ENCODE data around the gene LARGE1. TPM values are rescaled to one million over a fixed set of nuclear protein-coding genes. Genes with fewer than 3 reads are reported as not detected.

LARGE1 gene
- total and polyA plus RNA-seq, 2 of the 8 experiments (the other 6 are each of a cell fraction or from before 2014, with no cell fraction given), result 43.7 to 83.0 TPM

- no peak for DNase-seq (ENCODE audit: low read depth in 1 of 2, low spot score in 2 of 2)
- H3K4me1 ChIP-seq (replicated peaks in 1 of 4; ENCODE audit: control insufficient read depth in 3 of 4, insufficient read depth in 4 of 4, low read length in 3 of 4), result peaks cover 0 to 14% (median 9%) of the 10 kb centered on the region in 4 experiments; a peak in 5 of 7 replicates
- no peak overlapping the region for H3K4me3 ChIP-seq (ENCODE audit: extremely low read depth in 1 of 4, insufficient read depth in 2 of 4, low read depth in 3 of 4, low read length in 4 of 4)
- H3K4ac ChIP-seq (replicated peaks; ENCODE audit: insufficient read length, low read depth, low read length), result no peak overlapping the region
- H3K27me3 ChIP-seq (replicated peaks in 1 of 4; ENCODE audit: control insufficient read depth in 3 of 4, extremely low read depth in 1 of 4, insufficient read depth in 3 of 4, low read length in 3 of 4), result no peaks in the 10 kb centered on the region
- H3K56ac ChIP-seq (replicated peaks; ENCODE audit: insufficient read length, low read depth, low read length), result no peak overlapping the region
- H2BK5ac ChIP-seq (ENCODE audit: low read depth, low read length), result peak overlapping the region; percentile 38; the same call in 1 of the 2 replicates
- TF ChIP-seq E2F6 (IDR thresholded peaks at IDR 0.05), result no peak
- no peak for TF ChIP-seq ATF2 (IDR thresholded peaks at IDR 0.05; ENCODE audit: low read length)
- no peak for TF ChIP-seq ASH2L (IDR thresholded peaks at IDR 0.05; ENCODE audit: low read length)
- no peak for TF ChIP-seq GABPA (IDR thresholded peaks at IDR 0.05; ENCODE audit: borderline replicate concordance, insufficient read depth, low read length)
- TF ChIP-seq POLR2A (IDR thresholded peaks at IDR 0.05; ENCODE audit: control extremely low read depth in 1 of 2, low read depth in 2 of 2, low read length in 2 of 2), result no peak
- TF ChIP-seq SRF (IDR thresholded peaks at IDR 0.05; ENCODE audit: low read depth, low read length), result no peak
- no peak overlapping the region for H3K14ac ChIP-seq (ENCODE audit: insufficient read length)
- no peak overlapping the region for H3K27ac ChIP-seq (ENCODE audit: low read depth, low read length)
- H4K8ac ChIP-seq (ENCODE audit: extremely low read depth, insufficient read depth, low read length), result no peak overlapping the region
- FAIRE-seq, result no peak
- H3K9me3 ChIP-seq (ENCODE audit: insufficient read depth in 2 of 2, low read depth in 1 of 2, low read length in 1 of 2), result no peaks in the 10 kb centered on the region
- no peak overlapping the region for H2BK20ac ChIP-seq (ENCODE audit: low read length)
- peak overlapping the region; percentile 58; the same call in 1 of the 2 replicates for H2AK5ac ChIP-seq (ENCODE audit: low read depth, low read length)
- peak overlapping the region; percentile 68; the same call in 1 of the 2 replicates for H2BK15ac ChIP-seq (ENCODE audit: low read length)
- H2AFZ ChIP-seq (ENCODE audit: low read length), result no peak overlapping the region
- no peak overlapping the region for H3K23ac ChIP-seq (ENCODE audit: insufficient read length)
- H3K18ac ChIP-seq (ENCODE audit: extremely low read depth, low read length), result no peak overlapping the region
- ChIA-PET CTCF (ENCODE audit: partially characterized antibody) (interaction anchor here (1.3 kb wide), 1 partner anchor 8 kb away, joined by 3 read pairs; no protein-coding TSS in a partner anchor), POLR2A (ENCODE audit: partially characterized antibody) (interaction anchor here (0.6 to 1.7 kb wide), 3 partner anchors 10 to 37 kb away, joined by 3 to 5 read pairs (median 4); no protein-coding TSS in a partner anchor)
- peaks cover 21% of the 10 kb centered on the region for H3K79me1 ChIP-seq (ENCODE audit: low read depth, low read length)
- peaks cover 10 to 17% of the 10 kb centered on the region in 2 experiments for H4K20me1 ChIP-seq (replicated peaks in 1 of 2; ENCODE audit: control insufficient read depth in 1 of 2, insufficient read depth in 2 of 2, low read length in 2 of 2)
- 88% methylated on average over 12 of the region's 12 CpGs; no CpG with 5 or more reads in 1 of the 2 experiments for WGBS, 2 experiments (ENCODE audit: extremely low coverage in 1 of 2, insufficient coverage in 1 of 2, insufficient read length in 1 of 2, insufficient replicate concordance in 2 of 2, low coverage in 1 of 2, low lambda C conversion rate in 2 of 2, missing lambda C conversion rate in 1 of 2)
- H4K91ac ChIP-seq (replicated peaks; ENCODE audit: insufficient read length, low read length), result no peak overlapping the region
- peak overlapping the region; percentile 52; the same call in 1 of the 2 replicates for H2BK12ac ChIP-seq (ENCODE audit: low read depth, low read length)
- H2BK120ac ChIP-seq (replicated peaks; ENCODE audit: low read depth, low read length), result no peak overlapping the region
- H3K79me2 ChIP-seq (ENCODE audit: control insufficient read depth in 1 of 2, insufficient read depth in 2 of 2, low read length in 2 of 2), result peaks cover 21 to 98% of the 10 kb centered on the region in 2 experiments
- H3K9ac ChIP-seq (replicated peaks in 1 of 4; ENCODE audit: extremely low read depth in 1 of 4, low read depth in 3 of 4, low read length in 3 of 4), result no peak overlapping the region
- no peaks in the 10 kb centered on the region; the same call in 1 of the 2 replicates for H3K23me2 ChIP-seq (ENCODE audit: low read depth, low read length)
- no peak overlapping the region for H4K5ac ChIP-seq (ENCODE audit: insufficient read length, low read depth, low read length)
- H3K4me2 ChIP-seq (ENCODE audit: insufficient read depth in 1 of 2, low read depth in 2 of 2, low read length in 2 of 2), result no peak overlapping the region
- H3K36me3 ChIP-seq (ENCODE audit: control insufficient read depth in 2 of 4, insufficient read depth in 4 of 4, low read length in 3 of 4), result 0 out of 8 replicates have a peak, but pooled peaks cover 0 to 2% (median 0%) of the 10 kb centered on the region in 4 experiments
These were observed 58.9 kb downstream of the LARGE1 start for GRCh38 chr22:33861216-33861875.
